ENCODE results near the gene CDH23.
A peak's percentile ranks its signal among the peaks of the same experiment; 100 is the strongest.

The CDH23 gene

DNA sequence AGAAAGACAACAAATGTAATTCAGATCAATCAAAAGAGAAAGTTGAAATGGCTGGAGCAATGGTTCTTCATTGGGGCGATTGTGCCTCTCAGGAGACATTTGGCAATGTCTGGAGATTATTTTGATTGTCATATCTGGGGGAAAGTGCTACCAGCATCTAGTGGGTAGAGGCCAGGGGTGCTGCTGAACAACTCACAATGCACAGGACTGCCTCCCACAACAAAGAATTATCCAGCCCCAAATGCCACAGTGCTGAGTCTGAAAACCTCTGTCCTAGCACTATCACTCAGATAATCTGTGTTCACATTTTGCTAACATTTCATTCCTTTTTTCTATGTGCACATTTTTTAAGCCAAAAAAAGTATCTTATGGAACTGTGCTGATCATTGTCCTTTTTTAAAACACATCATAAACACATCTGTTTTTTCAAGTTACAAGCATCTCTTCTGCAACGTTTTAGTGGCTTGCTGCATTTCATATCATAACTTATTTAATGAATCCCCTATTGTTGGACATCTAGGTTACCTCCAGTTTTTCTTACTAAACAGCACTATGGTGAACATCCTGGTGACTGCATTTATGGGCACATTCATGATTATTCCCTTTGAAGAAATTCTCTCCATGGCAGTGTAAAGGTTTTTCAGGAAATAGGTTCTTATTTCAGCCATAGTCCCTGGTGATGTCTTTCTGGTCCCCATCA lies 208.7 kb downstream of the CDH23 start:
- Histone ChIP-seq H3K4me3 (no peak overlapping the region), H3K9me3 (no peaks in the 10 kb centered on the region), H3K27ac (no peak overlapping the region), H3K27me3 (peaks cover 0 to 10% of the 10 kb centered on the region in 2 donors), H3K4me1 (no peaks in the 10 kb centered on the region), H3K36me3 (no peaks in the 10 kb centered on the region)
- no peak for DNase-seq
- TF ChIP-seq, protein P1, sequence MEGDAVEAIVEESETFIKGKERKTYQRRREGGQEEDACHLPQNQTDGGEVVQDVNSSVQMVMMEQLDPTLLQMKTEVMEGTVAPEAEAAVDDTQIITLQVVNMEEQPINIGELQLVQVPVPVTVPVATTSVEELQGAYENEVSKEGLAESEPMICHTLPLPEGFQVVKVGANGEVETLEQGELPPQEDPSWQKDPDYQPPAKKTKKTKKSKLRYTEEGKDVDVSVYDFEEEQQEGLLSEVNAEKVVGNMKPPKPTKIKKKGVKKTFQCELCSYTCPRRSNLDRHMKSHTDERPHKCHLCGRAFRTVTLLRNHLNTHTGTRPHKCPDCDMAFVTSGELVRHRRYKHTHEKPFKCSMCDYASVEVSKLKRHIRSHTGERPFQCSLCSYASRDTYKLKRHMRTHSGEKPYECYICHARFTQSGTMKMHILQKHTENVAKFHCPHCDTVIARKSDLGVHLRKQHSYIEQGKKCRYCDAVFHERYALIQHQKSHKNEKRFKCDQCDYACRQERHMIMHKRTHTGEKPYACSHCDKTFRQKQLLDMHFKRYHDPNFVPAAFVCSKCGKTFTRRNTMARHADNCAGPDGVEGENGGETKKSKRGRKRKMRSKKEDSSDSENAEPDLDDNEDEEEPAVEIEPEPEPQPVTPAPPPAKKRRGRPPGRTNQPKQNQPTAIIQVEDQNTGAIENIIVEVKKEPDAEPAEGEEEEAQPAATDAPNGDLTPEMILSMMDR (IDR thresholded peaks at IDR 0.05): no peak
- intact Hi-C loops (cut with DNase I; ENCODE audit: low total_unique reads): no loop called here

DNA sequence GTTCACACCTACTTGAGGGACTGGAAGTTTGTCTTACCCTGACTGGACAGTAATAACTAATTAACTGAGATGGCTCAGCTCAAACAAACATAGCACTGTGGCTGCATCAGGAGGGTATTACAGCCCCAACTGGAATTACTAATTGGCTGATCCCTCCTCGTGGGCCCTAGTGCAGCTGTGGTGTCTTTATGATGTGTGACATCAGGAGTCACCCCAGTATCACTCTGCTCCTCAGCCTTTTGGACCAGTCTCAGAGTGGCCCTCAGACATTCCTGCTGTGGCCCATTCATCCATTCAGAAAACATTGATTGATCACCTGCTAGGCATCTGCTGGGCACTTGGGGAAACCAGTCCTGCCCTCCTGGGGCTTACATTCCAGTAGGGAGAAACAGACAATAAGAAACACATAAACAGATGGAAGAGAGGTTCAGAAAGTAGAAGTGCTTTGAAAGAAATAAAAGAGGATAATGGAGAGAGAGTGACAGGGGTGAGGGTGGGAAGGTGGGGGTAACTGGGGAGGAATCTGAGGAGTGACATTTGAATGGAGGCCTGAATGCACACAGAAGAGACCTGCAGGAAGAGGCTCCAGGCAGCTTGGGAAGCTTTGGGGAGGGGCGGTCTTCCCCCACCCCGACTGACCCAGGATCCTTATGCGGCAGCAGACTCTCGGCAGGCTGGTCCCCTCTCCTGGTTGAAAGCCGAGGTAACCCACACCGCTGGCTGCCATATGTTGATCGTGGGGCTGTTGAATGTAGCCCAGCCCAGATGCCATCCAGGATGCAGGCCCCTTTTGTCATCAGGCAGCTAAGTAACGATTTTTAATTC lies 209.7 kb downstream of the CDH23 start:
- Histone ChIP-seq H3K4me1 (no peaks in the 10 kb centered on the region), H3K4me3 (no peak overlapping the region), H3K36me3 (no peaks in the 10 kb centered on the region), H3K27ac (no peak overlapping the region), H3K27me3 (peaks cover 0 to 20% of the 10 kb centered on the region in 2 donors), H3K9me3 (no peaks in the 10 kb centered on the region)
- TF ChIP-seq, protein P1 (IDR thresholded peaks at IDR 0.05): no peak
- DNase-seq: no peak
- intact Hi-C loops (cut with DNase I; ENCODE audit: low total_unique reads): no loop called here

DNA sequence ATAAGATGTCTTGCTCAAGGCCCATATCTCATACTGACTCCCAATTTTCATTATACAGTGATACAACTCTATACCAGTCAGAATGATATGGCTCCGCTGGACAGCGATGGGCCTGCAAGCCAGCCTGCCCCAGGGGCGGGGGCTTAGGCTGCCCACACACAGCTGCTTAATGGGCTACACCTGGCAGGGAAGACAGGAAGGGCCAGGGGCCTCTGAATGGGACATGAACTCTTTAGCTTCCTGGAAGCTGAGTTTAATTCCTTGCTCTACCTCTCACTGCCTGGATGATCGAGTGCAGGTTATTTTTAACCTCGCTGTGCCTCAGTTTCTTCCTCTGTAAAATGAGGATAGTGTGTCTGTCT lies 210.3 kb downstream of the CDH23 start:
- Histone ChIP-seq H3K27me3 (peaks cover 0 to 20% of the 10 kb centered on the region in 2 donors), H3K9me3 (no peaks in the 10 kb centered on the region), H3K4me1 (no peaks in the 10 kb centered on the region), H3K27ac (no peak overlapping the region), H3K4me3 (no peak overlapping the region), H3K36me3 (no peaks in the 10 kb centered on the region)
- TF ChIP-seq, protein P1 (IDR thresholded peaks at IDR 0.05): no peak
- intact Hi-C loops (cut with DNase I; ENCODE audit: low total_unique reads): no loop called here
- DNase-seq: no peak

GRCh38 chr10:71608819-71609768 lies 212.4 kb downstream of the CDH23 start:
- intact Hi-C loops (cut with DNase I; ENCODE audit: low total_unique reads): no loop called here
- no peaks in the 10 kb centered on the region for H3K36me3 ChIP-seq
- no peaks in the 10 kb centered on the region for H3K9me3 ChIP-seq
- no peak overlapping the region for H3K4me3 ChIP-seq
- H3K27me3 ChIP-seq: peaks cover 0 to 20% of the 10 kb centered on the region in 2 donors
- no peak overlapping the region for H3K27ac ChIP-seq
- H3K4me1 ChIP-seq: peaks cover 0 to 14% (median 0%) of the 10 kb centered on the region in 4 donors
- peak; percentile 82 to 86 for DNase-seq
- TF ChIP-seq, protein P1 (IDR thresholded peaks at IDR 0.05): peak; percentile 62 to 80

GRCh38 chr10:71610651-71611050 lies 213.9 kb downstream of the CDH23 start:
- TF ChIP-seq, protein P1 (IDR thresholded peaks at IDR 0.05): no peak
- DNase-seq: no peak
- H3K4me3 ChIP-seq: no peak overlapping the region
- no peaks in the 10 kb centered on the region for H3K36me3 ChIP-seq
- peaks cover 0 to 14% (median 0%) of the 10 kb centered on the region in 4 donors for H3K4me1 ChIP-seq
- peaks cover 0 to 22% of the 10 kb centered on the region in 2 donors for H3K27me3 ChIP-seq
- intact Hi-C loops (cut with DNase I; ENCODE audit: low total_unique reads): loop anchor here (10.0 kb wide), 1 partner anchor 216 kb away; the partner anchor contains the start of gene CDH23
- no peak overlapping the region for H3K27ac ChIP-seq
- H3K9me3 ChIP-seq: no peaks in the 10 kb centered on the region
